ENCODE data around the gene FRMPD4.

GRCh38 chrX:12467321-12467720 lies 329.0 kb downstream of the FRMPD4 start:
- no peak for TF ChIP-seq EZH2 (IDR thresholded peaks at IDR 0.05)
- TF ChIP-seq POLR2AphosphoS5 (IDR thresholded peaks at IDR 0.05; ENCODE audit: borderline replicate concordance, low read depth, low read length), result no peak
- no peak for TF ChIP-seq FOXP2 (optimal IDR thresholded peaks at IDR 0.05; ENCODE audit: control extremely low read depth, extremely low read length, insufficient read depth)

All from SK-N-MC (cell line).